GM12872 (cell line): ENCODE results near the gene PGLYRP4.

Experiments used
- TF ChIP-seq, protein P1 (sequence below): IDR thresholded peaks from 3 replicates; pipeline ENCODE4 v1.5.1; 2011; ENCODE audit warnings: low read depth, mild to moderate bottlenecking, low read length, moderate library complexity; ENCODE audit not compliant: insufficient read depth

Gene PGLYRP4

DNA sequence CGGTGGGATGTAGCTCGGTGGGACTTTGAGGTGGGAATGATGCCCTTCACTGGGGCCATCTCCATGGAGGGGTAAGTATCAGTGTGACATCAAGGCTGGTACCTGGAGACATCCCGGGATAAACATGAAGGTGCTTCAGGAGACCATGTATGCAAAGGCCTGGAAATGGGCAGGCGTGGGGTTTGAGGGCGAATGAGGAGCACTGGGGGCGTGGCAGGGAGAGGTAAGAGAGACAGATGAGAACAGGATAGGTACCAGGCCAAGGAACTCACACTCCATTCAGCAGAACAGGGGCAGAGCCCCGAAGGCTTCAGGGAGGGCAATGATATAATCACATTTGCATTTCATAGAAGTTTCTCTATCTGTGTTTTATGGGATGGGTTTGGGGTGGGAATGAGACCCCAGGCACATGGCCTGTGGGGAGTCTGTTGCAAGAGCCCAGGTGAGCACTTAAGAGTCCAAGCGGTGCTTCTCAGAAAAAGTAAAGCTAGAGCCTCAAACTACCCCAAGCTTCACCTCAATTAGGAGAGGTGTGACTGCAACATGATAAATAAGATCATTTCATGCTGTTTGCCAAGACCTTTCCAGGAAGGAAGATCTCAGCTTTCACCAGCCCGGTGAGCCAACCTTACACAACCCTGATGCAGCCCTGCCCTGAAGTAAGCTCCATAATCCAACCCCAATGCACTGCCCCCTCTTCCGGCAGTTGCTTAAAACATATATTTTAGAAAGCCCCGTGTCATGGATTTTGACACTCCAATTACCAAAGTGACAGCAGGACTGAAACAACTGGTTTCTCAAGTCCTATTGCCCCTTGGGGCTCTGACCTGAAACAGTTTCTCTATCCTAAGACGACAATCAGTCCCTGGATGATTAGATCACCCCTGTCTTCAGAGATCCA, 16.4 kb upstream of the PGLYRP4 start:
- TF ChIP-seq, protein P1, sequence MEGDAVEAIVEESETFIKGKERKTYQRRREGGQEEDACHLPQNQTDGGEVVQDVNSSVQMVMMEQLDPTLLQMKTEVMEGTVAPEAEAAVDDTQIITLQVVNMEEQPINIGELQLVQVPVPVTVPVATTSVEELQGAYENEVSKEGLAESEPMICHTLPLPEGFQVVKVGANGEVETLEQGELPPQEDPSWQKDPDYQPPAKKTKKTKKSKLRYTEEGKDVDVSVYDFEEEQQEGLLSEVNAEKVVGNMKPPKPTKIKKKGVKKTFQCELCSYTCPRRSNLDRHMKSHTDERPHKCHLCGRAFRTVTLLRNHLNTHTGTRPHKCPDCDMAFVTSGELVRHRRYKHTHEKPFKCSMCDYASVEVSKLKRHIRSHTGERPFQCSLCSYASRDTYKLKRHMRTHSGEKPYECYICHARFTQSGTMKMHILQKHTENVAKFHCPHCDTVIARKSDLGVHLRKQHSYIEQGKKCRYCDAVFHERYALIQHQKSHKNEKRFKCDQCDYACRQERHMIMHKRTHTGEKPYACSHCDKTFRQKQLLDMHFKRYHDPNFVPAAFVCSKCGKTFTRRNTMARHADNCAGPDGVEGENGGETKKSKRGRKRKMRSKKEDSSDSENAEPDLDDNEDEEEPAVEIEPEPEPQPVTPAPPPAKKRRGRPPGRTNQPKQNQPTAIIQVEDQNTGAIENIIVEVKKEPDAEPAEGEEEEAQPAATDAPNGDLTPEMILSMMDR = no peak

DNA sequence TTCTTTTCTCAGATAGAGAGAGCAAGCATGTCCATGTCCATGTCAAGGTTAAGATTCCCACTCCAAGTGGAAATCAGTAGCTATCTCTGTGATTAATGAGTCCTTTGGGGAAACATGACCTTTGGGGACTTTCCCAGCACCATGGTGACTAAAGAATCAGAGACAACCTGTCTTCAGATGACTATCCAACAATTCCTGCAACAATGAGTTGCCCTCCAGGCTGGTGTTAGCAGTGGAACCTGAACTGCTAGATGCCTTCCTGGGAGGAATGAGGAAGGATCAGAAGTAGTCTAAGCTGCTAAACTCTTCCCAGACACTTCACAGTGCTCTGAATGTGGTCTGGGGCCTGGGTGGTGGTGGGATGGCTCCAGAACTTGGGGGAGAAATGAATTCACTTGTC, 15.5 kb upstream of the PGLYRP4 start:
- TF ChIP-seq, protein P1 = no peak

DNA sequence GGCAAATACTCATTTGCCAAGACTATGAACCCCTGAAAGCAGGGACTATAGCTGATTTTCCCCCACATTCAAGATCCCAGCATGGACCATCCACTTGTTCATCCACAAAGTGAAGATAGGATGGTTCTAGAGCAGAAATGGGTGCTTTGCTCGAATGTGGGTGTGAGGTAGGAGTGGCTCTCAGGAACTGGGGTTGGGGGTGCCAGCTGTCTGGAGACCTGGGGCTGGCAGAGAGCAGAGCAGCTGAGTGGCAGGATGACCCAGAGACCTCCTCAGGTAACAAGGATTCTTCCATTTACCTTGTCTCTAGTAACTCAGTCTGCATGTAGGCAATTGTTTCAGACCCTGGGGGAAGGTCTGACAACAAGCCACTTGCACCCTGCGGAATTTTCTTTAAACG, 15.0 kb upstream of the PGLYRP4 start:
- TF ChIP-seq, protein P1 = no peak

DNA sequence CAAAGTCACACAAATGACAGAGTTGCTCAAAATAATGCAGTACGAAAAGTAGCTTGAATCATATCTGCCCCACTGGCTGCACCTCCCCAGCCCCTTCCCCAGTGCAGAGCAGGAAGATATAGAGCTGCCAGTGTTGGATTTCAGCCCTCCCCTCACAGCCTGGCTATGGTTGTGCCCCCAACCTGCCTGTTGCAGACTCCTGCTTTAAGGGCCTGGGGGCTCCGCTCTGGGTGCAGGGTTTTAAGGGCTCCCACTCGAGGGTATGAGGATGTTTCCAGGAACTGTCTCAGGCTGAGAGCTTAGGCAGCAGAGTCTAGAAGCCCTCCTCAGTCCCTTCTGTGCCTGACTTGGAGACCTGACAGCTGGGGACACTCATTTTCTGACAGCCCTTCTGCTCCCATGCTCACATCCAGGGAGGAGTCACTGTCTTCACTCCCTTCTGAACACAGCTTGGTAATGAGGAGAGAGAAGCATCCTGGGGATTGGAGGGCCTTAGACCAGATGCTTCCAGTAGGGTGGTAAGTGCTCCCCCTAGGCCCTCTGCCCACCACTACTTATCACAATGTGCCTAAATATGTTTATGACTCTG, 13.6 kb upstream of the PGLYRP4 start:
- TF ChIP-seq, protein P1 = no peak

DNA sequence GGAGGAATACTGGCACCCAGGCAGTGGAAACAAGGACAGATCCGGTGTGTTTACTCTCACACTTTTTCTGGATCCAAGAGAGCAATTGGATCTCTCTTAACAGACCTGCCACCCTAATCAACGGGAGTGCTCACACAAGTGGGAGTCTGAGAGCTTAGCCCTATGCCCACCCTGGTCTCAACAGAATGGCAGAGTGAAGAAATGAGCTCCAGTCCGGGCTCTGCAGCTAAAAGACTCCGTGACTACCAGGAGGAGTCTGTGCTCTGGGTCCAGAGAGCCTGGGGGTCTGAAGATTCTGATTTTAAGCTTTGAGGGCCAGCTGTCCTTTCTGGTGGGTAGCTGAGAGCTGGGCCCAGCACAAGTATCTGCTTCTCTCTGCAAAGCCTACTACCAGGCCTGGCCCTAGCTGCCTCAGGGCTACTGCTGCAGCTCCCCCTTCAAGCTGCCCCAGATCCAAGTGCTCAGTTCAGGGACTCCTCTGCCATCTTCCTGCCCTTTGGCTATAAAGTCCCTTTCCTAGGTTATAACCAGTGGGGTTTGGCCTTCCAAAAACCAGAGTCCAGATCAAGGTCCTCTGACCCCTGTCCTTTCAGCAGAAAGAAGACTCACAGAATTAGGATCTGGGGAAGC, 13.0 kb upstream of the PGLYRP4 start:
- TF ChIP-seq, protein P1 = no peak

DNA sequence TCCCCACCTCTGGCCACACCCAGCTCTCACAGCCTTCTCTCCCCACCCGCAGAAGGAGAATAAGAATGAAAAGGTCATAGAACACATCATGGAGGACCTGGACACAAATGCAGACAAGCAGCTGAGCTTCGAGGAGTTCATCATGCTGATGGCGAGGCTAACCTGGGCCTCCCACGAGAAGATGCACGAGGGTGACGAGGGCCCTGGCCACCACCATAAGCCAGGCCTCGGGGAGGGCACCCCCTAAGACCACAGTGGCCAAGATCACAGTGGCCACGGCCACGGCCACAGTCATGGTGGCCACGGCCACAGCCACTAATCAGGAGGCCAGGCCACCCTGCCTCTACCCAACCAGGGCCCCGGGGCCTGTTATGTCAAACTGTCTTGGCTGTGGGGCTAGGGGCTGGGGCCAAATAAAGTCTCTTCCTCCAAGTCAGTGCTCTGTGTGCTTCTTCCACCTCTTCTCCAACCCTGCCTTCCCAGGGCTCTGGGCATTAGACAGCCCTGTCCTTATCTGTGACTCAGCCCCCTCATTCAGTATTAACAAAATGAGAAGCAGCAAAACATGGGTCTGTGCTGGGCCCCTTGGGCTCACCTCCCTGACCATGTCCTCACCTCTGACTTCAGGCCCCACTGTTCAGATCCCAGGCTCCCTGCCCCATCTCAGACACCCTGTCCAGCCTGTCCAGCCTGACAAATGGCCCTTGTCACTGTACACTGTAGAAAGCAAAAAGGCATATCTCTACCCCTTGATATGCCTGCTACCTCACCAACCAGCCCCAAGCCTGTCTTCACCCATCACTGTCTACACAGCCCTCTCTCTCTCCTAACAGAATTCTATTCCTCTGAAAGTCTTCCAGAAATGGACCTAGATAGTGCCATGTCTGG, 12.2 kb upstream of the PGLYRP4 start:
- TF ChIP-seq, protein P1 = no peak
